GM19193 (cell line): ENCODE data around the gene COL4A4.

ENCODE experiments used
- POLR2A ChIP-seq: IDR thresholded peaks from 4 replicates; pipeline ENCODE4 v1.6.1; 2011; ENCODE audit not compliant: insufficient read depth, insufficient read length; ENCODE audit errors: extremely low read depth

COL4A4 gene

DNA sequence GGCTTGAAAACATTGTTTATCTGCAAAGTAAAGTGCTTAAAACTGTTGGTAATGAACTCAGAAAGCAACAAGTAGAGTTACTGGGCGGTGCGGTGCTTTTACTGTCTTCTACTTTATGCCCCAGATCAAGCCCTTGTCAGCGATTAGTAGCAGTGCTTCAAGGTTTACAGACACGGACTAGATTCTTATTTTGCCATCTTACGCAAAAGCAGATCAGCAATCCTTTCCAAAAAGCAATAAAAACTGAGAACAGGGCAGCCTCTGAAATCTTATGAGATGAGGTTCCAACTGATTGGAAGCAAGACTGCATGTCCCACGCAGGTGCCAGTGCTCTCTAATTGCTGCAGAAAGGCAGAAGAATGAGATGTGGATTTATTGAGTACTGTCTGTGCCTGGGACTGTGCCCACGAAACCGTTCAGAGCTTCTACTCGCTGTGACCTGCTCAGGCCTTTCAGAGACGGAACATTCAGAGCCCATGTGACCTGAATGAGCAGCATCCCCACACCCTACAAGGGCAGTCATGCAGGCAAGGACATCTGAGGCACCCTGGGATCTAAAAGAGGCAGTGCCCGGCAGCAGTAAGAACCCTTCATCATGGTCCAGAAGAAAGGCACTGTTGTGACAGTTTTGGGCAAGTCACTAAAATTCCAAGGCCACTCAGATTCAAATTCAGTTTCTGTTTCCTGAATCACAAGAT is 16.1 kb upstream of the COL4A4 start:
- no peak for TF ChIP-seq POLR2A

DNA sequence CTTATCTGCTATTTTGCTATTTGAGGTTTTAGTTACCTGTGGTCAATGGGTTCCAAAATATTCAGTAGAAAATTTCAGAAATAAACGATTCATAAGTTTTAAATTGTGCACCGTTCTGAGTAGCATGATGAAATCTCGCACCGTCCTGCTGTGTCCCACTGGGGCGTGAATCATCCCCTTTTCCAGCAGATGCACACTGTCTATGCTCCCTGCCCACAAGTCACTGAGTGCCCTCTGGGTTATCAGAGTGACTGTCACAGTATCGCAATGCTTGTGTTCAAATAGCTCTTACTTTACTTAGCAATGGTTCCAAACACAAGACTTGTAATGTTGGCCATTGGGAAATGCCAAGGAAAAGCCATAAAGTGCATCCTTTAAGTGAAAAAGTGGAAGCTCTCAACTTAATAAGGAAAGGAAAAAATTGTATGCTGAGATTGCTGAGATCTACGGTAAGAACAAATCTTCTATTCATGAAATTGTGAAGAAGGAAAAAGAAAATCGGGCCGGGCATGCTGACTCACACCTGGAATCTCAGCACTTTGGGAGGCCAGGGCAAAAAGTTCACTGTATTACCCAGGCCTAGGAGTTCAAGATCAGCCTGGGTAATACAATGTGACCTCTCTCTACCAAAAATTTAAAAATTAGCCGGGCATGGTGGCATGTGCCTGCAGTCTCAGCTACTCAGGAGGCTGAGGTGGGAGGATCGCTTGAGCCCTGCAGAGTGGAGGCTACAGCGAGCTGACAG is 13.8 kb upstream of the COL4A4 start:
- TF ChIP-seq POLR2A: no peak

DNA sequence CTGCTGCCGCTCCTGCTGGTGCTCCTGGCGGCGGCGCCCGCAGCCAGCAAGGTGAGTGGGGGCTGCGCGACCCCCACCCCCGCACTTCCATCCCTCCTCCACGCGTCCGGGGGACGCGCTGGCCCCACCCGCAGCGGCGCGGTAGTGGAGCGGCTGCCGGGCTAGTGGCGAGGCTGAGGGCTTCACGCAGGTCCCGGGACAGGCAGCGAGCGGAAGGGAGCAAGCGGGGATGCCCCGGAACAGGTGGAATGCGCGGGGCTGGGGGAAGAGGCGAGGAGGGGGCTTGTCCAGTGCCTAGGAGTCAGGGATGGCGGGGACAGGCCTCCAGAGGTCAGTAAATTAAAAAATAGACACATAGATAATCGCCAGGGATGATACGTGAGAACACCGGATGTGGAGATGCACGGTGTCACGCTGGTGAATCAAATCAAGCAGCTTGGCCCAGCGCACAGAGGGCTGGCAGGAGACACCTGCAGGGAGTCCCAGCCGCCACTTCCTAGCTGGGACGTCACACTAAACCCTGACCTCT is 822 bp upstream of the COL4A4 start:
- no peak for TF ChIP-seq POLR2A

DNA sequence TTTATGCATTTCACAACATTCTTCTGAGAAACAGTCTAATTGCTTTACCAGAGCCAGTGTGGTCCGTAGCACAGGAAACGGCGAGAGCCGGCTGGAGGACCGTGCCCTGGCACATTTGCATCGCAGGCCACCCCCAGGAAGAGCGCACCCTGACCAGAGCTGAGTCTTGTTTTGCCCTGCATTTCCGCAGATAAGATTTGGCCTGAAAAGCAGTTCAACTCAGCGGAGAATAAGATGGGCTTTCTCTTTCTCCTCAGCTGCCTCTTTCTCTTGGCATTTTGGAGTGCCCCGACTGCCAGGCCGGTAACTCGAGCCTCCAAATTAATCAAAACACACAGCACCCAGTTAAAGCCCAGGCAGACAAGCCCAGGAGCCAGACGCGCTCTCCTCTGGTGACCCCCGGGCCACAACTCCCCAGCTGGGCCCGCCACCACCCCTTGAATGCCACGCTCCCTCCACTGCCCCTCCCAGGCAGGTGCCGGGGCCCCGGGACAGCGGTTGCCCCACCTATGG is 464 bp downstream of the COL4A4 start:
- no peak for TF ChIP-seq POLR2A

DNA sequence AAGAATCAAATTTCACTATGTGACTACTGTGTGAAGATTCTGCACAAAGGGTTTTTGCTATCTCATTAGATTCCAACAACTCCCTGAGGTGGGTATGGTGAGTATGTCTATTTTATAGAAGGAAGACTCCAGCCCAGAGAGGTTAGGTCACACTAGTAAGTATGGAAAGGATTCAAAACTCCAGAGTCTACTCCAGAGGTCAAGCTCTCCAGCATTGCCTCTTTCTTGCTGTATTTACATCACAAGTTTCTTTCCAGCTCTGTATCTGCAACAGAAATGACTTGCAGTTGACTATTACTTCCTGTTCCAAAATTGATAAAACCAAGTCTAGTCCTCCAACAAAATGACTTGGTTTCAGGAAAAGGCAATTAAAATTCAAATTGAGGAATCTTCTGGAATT is 2.1 kb downstream of the COL4A4 start:
- no peak for TF ChIP-seq POLR2A

DNA sequence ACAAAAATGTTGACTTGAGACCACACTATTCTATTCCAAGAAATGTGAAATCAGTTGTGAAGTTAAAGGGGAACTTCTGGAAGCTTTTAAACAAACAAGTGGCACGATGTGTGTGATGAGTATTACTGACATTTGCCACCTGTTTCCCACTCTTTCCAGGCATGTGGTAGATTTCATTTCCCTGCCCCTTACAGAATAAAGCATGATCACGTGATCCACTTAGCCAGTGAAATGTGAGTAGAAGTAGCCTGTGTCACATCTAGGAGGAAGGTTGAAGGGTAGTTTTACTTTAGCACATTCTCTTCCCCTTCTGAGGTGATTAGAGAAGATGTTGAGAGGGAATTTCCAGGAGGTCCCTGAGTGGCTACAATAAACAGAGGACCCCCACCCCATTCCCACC is 3.8 kb downstream of the COL4A4 start:
- no peak for TF ChIP-seq POLR2A

DNA sequence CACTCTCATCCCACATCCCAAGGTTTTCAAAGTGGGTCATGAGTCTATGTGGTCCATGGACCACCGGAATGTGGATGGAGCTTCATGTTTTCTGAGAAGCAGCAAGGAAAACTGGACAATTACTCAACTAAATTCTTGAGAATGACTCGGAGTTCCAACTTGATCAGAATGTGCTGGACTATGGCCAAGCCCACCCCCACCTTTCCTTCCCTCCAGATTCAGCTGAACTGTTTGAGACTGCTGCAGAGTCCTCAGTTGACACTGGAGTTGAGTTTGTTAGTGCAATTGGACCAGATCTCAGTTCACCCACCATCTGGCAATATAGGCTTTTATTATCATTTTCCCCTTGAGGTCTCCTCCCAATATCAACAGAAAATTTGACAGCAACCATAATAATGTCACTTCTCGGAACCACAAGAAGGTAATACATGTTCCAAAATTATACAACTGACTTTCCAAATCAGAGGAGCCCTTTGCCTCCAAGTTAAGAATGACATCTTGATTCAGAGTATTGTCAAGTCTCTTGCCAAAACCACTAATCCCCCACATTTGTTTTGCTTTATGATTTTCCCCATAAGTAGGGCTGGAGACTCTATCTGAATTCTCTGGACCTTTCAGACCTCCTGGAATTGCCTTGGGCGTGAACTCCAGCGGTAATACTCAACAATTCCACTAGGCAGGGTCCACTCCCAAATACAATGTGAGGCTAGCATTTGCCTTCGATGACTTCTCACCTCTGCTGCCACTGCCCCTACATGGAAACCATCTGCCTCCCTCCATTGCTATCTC is 8.8 kb downstream of the COL4A4 start:
- TF ChIP-seq POLR2A: no peak

DNA sequence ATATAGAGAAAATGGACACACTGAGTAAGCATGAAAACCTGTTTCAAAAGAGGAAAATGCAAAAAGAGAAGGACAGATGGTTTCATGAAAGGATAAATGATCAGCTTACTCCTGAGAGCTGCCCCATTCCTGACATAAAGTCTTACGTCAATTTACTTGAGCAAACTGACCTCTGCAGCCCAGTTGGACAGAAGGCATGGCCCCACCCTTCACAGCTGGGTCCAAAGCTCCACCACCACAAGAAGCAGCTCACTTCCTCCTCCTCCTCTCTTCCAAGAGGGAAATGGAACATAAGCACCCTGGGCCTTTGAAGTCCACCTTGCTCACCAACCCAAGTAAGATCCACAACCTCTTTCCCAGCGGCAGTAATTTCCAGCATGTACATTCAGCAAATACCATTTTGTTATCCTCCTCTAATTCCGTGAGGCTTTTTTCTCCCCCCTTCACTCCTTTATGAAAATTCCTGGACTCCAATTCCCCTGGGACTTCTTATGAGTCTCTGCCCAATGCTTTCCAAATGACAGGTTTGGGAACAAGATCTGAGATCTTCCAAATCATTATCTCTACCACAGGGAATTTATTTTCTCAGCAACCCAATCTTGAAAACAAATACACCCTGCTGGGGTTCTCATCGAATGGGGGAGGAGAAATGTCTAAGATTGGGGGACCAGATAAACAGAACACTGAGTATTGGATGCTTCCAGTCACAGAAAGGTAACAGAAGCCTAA is 10.1 kb downstream of the COL4A4 start:
- TF ChIP-seq POLR2A: no peak

DNA sequence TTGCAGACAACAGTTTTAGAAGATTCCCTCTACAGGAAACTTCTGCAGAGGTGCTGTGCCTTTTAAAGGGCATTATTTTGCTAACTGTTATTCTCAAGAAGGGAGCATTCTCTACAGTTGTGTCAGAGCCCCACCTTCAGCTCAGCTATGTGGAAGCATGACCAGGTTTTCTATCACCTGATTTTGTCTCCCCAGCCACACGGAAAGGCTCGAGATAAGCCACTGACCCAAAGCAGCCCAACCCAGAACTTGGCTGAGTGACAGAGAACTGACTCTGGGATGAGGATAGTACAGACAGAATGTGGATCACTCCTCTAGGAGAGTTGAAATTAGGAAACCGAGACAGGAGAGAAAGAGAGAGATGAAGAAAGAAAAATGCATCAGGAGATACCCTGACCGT is 10.7 kb downstream of the COL4A4 start:
- TF ChIP-seq POLR2A: no peak

DNA sequence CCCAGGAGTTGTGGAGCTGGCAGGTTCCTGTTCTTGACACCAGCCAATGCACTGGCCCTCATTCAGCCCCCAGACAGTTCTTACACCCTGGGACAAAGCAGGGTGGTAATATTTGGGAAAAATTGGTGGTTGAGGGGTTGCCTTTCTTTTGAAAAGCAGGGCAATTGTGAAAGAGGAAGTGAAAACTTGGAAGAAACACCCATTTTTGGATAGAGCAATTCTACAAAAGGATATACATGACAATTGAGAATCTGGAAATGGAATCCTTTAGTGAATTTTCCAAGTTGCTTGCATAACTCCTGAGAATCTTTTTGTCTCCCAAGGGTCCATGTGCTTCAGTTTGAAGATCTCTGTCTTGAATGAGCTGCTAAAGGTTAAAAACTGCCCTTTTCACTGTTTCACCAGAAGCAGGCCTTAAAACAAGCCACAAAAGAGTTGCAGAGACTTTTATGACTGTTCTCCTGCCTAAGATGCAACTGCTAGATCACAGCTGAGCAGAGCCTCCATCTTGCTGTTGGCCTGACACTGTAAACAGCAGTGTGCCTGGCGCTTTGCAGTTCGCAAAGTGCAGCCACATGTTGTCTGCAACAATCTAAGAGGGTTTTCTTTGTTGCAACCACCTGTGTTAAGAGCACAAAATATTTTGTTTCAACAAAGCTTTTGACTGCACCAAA is 11.8 kb downstream of the COL4A4 start:
- TF ChIP-seq POLR2A: no peak

DNA sequence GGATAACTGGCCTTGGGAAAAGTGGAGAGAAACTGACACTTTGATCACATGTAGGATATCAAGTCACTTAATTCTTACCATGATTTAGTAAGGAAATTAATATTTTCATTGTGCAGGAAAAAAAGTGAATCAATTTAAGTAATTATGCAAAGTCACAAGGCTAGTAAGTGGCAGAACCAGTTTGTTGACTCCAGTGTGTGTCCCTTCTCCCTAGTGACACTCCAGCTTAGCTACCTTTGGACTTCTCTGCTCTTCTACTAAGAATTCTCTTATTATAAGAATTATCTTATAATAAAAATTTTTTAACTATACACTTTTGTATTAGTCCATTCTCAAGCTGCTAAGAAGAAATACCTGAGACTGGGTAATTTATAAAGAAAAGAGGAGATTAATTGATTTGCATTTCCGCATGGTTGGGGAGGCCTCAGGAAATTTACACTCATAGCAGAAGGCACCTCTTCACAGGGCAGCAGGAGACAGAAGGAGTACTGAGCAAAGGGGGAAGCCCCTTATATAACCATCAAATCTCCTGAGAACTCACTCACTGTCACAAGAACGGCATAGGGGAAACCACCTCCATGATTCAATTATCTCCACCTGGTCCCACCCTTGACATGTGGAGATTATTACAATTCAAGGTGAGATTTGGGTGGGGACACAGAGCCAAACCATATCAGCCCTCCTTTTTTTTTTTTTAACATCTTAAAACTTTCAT is 13.6 kb downstream of the COL4A4 start:
- TF ChIP-seq POLR2A: no peak

DNA sequence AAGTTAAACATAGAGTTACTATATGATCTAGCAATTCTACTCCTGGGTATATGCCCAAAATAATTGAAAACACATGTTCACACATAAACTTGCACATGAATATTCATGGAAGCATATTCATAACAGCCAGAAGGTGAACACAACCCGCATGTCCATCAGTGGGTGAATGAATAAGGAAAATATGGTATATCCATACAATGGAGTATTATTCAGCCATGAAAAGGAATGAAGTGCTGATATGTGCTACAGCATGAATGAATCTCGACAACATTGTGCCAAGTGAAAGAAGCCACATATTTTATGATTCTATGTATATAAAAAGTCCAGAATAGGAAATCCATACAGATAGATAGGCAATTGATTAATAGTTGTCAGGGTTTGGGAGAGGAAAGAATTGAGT is 15.9 kb downstream of the COL4A4 start:
- no peak for TF ChIP-seq POLR2A

DNA sequence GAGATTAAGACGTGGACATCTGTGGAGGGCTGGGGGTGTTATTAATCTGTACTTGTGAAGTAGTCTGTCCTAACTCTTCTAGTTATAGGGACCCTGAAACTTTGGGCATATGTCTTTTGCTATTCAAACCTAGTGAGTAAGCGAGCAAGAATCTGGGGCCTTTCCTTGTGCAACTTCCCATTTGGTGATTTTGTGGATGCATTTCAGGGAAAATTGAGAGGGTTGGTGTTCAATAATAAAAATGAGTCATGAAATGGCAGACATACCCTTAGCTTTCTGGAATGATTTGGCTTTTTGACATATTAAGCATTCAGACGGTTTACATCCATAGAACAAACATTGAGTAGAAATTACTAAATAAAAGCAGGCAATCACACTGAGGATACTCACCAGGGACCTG is 17.0 kb downstream of the COL4A4 start:
- TF ChIP-seq POLR2A: no peak
